ENCODE results near the gene PC. TPM values are rescaled to one million over a fixed set of nuclear protein-coding genes. Genes with fewer than 3 reads are reported as not detected.
A peak's percentile ranks its signal among the peaks of the same experiment; 100 is the strongest.
"Not testable (repeated sequence)": the region's sequence is repeated elsewhere in the genome, so short reads cannot be mapped to it uniquely, and the experiment has no call there.

PC gene
- total RNA-seq, 2 donors from 2014 or later, result 5.8 to 7.4 TPM

DNA sequence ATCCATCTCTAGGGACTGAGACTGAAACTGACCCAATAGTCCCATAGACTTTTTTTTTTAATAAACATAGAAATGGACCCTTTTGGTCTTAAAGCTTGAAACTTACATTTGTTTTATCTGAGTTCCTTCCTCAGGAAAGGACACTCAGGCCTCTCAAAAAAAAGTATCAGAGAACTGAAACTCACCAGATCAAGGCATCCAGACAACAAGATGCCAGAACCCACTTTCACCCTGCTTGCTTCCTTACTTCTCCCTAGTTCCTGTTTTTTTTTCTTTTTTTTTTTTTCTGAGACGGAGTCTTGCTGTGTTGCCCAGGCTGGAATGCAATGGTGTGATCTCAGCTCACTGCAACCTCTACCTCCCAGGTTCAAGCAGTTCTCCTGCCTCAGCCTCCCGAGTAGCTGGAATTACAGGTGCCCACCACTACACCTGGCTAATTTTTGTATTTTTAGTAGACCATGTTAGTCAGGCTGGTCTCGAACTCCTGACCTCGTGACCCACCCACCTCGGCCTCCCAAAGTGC, 3.6 kb upstream of the PC start:
- not testable (repeated sequence) for H3K27me3 Mint-ChIP-seq; H3K9me3 ChIP-seq (ENCODE audit: control insufficient read depth, low read length, poor library complexity, severe bottlenecking); ATAC-seq; H3K4me3 Mint-ChIP-seq; H3K27ac Mint-ChIP-seq; H3K36me3 Mint-ChIP-seq (ENCODE audit: low read depth); DNase-seq
- H3K4me1 Mint-ChIP-seq, result peaks cover 18% of the 10 kb centered on the region

DNA sequence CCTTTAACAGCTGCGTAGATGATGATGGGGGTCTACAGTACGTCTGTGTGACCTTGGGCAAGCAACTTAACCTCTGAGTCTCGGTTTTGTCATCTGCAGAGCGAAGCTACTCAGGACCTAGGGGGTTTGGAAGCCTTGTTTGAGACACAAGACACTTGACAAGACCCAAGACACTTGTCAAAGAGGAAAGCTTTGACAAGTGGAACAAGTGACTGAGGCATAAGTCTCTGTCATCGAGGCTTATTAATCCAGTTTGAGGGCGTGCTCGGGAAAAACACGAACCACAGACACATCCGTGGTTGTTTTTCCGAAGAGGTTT, 732 bp upstream of the PC start:
- Mint-ChIP-seq H3K27me3 (no peaks in the 10 kb centered on the region), H3K36me3 (ENCODE audit: low read depth) (no peaks in the 10 kb centered on the region), H3K4me3 (peak overlapping the region; percentile 91), H3K4me1 (peaks cover 17% of the 10 kb centered on the region), H3K27ac (peak overlapping the region; percentile 49)
- no peak for ATAC-seq
- DNase-seq, result no peak
- no peaks in the 10 kb centered on the region for H3K9me3 ChIP-seq (ENCODE audit: control insufficient read depth, low read length, poor library complexity, severe bottlenecking)

DNA sequence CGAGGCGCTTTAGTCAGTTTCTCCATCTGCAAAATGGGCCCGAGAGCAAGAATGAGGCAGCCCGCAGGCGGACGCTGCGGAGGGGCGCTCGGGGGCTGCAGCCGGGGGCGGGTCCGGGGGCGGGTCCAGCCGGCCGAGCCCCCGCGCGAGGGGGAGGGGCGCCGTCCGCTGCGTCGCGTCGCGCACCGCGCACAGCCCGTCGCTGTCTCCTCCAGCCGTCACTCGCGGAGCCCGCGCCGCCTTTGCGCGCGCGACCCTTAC, 282 bp downstream of the PC start:
- H3K9me3 ChIP-seq (ENCODE audit: control insufficient read depth, low read length, poor library complexity, severe bottlenecking), result no peaks in the 10 kb centered on the region
- no peaks in the 10 kb centered on the region for H3K36me3 Mint-ChIP-seq (ENCODE audit: low read depth)
- no peaks in the 10 kb centered on the region for H3K27me3 Mint-ChIP-seq
- peak overlapping the region; percentile 49 for H3K27ac Mint-ChIP-seq
- DNase-seq, result no peak
- peaks cover 17% of the 10 kb centered on the region for H3K4me1 Mint-ChIP-seq
- peak; percentile 50 for ATAC-seq
- H3K4me3 Mint-ChIP-seq, result peak overlapping the region; percentile 91

DNA sequence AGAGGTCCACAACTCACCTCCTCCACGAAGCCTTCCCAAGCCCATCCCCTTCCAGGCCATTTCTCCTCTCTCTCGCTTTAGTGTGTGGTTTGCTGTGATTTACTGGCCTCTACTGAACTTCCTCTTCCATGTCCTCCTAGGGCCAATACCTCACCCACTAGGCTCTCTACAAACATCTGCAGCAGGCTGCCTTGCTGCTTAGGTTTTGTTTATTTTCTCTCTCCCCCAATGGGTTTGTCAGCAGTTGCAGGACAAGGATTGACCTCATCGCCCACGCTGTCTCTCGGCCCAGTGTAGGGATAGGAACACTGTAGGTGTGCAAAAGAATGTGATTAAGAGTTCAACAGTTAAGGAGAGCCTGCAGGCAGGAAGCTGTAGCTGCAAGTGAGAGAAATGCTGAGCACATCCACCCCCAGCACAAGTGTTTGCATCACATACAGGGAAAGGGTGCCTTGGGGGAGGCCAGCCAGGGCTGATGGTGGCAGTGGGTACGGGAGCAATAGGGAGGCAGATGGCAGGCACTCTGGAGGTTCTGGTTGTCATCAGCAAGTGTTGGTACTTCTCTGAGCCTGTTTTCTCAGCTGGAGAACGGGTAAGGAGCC, 1.4 kb downstream of the PC start:
- DNase-seq (no peak), ATAC-seq (no peak)
- H3K27ac Mint-ChIP-seq, result peak overlapping the region; percentile 54
- H3K9me3 ChIP-seq (ENCODE audit: control insufficient read depth, low read length, poor library complexity, severe bottlenecking), result no peaks in the 10 kb centered on the region
- peak overlapping the region; percentile 86 for H3K4me3 Mint-ChIP-seq
- peaks cover 17% of the 10 kb centered on the region for H3K4me1 Mint-ChIP-seq
- no peaks in the 10 kb centered on the region for H3K36me3 Mint-ChIP-seq (ENCODE audit: low read depth)
- no peaks in the 10 kb centered on the region for H3K27me3 Mint-ChIP-seq

DNA sequence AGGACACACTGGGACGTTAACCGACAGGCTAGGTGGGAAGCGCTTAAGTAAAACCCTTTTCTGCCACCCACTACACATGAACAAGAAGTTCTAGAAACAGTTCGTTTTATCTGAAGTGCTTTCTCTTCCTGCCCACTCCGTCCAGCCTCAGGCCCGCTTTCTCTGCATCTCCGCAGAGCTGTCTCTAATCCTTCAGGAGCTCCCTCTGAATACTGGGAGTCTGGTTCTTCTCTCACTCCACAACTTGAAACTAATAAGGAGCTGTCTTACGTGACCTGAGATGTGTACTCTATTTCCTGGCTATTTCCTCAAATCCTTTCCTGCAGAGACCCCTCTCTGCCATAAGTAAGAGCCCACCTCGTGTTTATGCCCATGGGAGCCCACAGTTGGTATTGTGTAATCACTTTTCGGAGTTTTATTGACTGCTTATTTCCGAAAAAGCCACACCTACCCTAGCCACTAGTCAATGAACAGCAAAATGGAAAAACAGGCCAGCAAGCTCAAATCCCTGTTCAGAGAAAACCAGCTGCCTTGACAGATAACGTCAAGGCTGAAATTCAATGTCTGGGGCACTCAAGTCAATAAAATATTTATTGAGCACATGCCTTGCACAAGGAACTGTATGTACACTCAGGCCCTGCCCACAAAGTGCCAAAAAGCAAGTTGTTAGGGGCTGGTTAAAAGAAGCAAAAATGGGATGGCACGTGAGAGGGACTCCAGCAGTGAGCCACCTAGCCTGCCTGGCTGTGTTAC, 4.9 kb downstream of the PC start:
- no peaks in the 10 kb centered on the region for H3K27me3 Mint-ChIP-seq
- H3K36me3 Mint-ChIP-seq (ENCODE audit: low read depth), result no peaks in the 10 kb centered on the region

DNA sequence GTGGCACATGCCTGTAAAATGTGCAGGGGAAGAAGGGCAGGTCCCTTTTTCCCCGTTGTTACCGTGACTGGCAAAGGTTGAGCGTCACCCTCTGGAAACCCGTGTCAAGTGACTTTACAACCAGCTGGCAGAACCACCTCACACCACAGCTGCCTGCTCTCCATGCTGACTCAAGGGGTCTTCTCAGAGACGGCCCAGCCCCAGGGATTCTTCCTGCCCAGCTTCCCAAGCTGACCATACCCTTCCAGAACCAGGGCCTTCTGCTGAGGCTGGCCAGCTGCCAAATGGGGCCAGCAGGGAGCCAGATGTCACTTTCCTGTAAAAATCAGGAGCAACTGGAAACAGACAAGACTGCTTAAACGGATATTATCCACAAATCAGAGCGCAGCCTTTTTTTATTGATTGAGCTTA, 6.3 kb downstream of the PC start:
- Mint-ChIP-seq H3K27ac (no peak overlapping the region), H3K4me3 (no peak overlapping the region), H3K4me1 (peaks cover 8% of the 10 kb centered on the region), H3K27me3 (no peaks in the 10 kb centered on the region), H3K36me3 (ENCODE audit: low read depth) (no peaks in the 10 kb centered on the region)
- peaks cover 3% of the 10 kb centered on the region for H3K9me3 ChIP-seq (ENCODE audit: control insufficient read depth, low read length, poor library complexity, severe bottlenecking)
- DNase-seq (no peak), ATAC-seq (no peak)

More for the DNA sequence above, 4.9 kb downstream of the PC start:
- H3K4me3 Mint-ChIP-seq, result no peak overlapping the region
- H3K9me3 ChIP-seq (ENCODE audit: control insufficient read depth, low read length, poor library complexity, severe bottlenecking), result peaks cover 3% of the 10 kb centered on the region
- peaks cover 9% of the 10 kb centered on the region for H3K4me1 Mint-ChIP-seq
- H3K27ac Mint-ChIP-seq, result no peak overlapping the region
- DNase-seq, result no peak
- ATAC-seq, result no peak

DNA sequence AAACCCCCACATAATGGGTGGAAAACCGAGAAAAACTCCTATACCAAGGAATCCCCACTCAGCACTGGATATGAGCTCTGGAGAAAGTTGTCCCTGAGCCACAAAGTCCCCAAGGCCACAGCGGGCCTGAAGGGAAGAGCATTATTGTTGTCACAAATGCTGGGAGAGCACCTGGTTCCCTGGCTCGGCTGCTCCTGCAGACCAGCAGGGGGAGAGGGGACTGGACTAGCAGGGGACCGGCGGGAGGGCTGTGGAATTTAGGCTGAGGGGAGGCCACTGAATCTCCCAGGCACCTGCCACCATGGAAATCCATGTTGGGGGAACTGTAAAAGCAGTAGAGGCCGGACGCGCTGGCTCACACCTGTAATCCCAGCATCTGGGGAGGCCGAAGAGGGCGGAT, 7.0 kb downstream of the PC start:
- Mint-ChIP-seq H3K4me1 (peaks cover 4% of the 10 kb centered on the region), H3K36me3 (ENCODE audit: low read depth) (no peaks in the 10 kb centered on the region), H3K4me3 (no peak overlapping the region), H3K27ac (no peak overlapping the region), H3K27me3 (no peaks in the 10 kb centered on the region)
- no peak for ATAC-seq
- no peak for DNase-seq
- H3K9me3 ChIP-seq (ENCODE audit: control insufficient read depth, low read length, poor library complexity, severe bottlenecking), result peaks cover 3% of the 10 kb centered on the region

DNA sequence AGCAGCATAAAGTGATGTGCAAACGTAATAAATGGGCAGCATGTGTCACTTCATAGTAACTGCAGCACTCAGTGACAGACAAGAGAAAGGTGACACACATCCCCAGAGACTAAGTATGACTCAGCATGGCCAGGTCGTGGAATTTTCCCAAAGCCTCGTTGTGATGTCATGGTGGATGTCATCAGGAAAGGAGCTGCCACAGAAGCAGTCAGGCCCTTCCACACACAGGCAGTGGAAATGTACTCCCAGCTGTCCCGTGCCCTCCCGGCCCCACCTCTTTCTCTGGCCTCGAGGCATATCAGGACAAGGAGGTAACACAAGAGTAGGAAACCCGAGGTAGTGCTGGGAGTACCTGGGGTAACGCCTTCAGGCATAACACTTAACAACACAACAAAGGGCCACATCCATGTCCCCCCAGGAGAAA, 8.1 kb downstream of the PC start:
- Mint-ChIP-seq H3K27me3 (no peaks in the 10 kb centered on the region), H3K36me3 (ENCODE audit: low read depth) (no peaks in the 10 kb centered on the region), H3K4me1 (peaks cover 2% of the 10 kb centered on the region), H3K27ac (no peak overlapping the region), H3K4me3 (no peak overlapping the region)
- peaks cover 3% of the 10 kb centered on the region for H3K9me3 ChIP-seq (ENCODE audit: control insufficient read depth, low read length, poor library complexity, severe bottlenecking)
- DNase-seq (no peak), ATAC-seq (no peak)

DNA sequence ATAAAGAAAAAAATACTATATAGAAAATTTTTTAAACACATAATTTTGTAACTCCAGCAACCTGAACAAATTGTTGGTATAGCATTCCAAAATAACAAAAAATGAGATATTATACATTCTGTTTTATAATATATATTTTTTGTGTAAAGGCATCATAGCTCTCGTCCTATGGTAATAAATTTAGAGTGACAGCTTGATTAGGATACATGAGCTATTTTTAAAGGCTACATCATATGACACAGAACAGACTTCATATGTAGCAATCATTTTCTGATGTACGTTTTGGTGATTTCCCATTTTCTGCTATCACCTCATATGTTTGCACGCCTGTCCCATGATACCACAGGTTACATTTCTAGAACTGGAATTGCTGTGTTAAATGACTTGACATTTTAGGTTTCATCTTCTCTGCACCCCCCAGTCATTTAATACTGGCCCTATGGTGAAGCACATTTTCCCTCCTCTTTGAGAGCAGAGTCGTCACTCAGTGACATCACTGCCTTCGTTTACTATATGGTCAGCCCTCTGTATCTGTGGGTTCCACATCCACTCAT, 19.5 kb downstream of the PC start:
- H3K4me1 Mint-ChIP-seq, result no peaks in the 10 kb centered on the region
- H3K27me3 Mint-ChIP-seq, result peaks cover 12% of the 10 kb centered on the region
- DNase-seq (no peak), ATAC-seq (no peak)
- no peak overlapping the region for H3K27ac Mint-ChIP-seq
- no peak overlapping the region for H3K4me3 Mint-ChIP-seq
- H3K36me3 Mint-ChIP-seq (ENCODE audit: low read depth), result peaks cover 3% of the 10 kb centered on the region
- no peaks in the 10 kb centered on the region for H3K9me3 ChIP-seq (ENCODE audit: control insufficient read depth, low read length, poor library complexity, severe bottlenecking)

DNA sequence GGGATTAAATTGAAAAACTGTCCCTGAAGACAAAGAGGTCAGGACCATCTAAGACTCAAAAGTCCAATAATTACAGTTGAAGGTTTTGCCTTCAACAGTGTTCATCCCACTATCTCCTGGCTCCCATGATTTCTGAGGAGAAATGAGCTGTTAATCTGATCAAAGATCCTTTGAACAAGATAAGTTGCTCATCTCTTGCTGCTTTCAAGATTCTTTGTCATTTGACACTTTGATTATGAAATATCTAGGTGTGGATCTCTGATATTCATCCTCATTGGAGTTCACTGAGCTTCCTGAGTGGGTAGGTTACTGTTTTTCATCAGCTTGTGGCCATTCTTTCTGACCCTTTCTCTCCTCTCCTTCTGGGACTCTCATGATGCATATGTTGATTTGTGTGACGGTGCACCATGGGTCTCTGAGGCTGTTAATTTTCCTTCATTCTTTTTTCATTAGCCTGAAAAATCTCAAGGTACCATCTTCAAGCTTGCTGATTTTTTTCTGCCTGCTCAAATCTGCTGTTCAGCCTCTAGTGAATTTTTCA, 20.9 kb downstream of the PC start:
- Mint-ChIP-seq H3K36me3 (ENCODE audit: low read depth) (peaks cover 3% of the 10 kb centered on the region), H3K4me1 (no peaks in the 10 kb centered on the region), H3K4me3 (no peak overlapping the region), H3K27me3 (peaks cover 21% of the 10 kb centered on the region), H3K27ac (no peak overlapping the region)
- H3K9me3 ChIP-seq (ENCODE audit: control insufficient read depth, low read length, poor library complexity, severe bottlenecking), result no peaks in the 10 kb centered on the region
- DNase-seq (no peak), ATAC-seq (no peak)

DNA sequence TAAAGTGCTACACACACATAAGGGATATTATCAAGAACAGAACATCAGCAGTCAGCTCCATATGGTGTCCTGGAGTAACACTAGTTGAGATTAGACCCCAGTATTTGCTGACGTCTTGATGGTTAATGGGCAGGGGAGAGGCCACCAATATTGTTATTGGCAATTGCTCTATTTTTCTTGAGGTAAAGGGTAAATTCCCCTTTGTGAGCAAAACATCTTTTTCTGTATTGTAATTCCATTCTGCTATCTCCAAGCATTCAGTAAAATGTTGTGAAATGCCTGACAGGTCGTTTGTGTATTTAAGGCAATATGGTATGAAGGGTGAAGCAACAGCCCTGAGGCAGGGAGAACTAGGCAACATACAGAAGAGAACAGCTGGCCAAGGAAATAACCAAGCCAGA, 21.9 kb downstream of the PC start:
- no peaks in the 10 kb centered on the region for H3K9me3 ChIP-seq (ENCODE audit: control insufficient read depth, low read length, poor library complexity, severe bottlenecking)
- no peaks in the 10 kb centered on the region for H3K4me1 Mint-ChIP-seq
- no peak overlapping the region for H3K4me3 Mint-ChIP-seq
- peaks cover 3% of the 10 kb centered on the region for H3K36me3 Mint-ChIP-seq (ENCODE audit: low read depth)
- no peak overlapping the region for H3K27ac Mint-ChIP-seq
- peaks cover 21% of the 10 kb centered on the region for H3K27me3 Mint-ChIP-seq
- ATAC-seq, result no peak
- no peak for DNase-seq

DNA sequence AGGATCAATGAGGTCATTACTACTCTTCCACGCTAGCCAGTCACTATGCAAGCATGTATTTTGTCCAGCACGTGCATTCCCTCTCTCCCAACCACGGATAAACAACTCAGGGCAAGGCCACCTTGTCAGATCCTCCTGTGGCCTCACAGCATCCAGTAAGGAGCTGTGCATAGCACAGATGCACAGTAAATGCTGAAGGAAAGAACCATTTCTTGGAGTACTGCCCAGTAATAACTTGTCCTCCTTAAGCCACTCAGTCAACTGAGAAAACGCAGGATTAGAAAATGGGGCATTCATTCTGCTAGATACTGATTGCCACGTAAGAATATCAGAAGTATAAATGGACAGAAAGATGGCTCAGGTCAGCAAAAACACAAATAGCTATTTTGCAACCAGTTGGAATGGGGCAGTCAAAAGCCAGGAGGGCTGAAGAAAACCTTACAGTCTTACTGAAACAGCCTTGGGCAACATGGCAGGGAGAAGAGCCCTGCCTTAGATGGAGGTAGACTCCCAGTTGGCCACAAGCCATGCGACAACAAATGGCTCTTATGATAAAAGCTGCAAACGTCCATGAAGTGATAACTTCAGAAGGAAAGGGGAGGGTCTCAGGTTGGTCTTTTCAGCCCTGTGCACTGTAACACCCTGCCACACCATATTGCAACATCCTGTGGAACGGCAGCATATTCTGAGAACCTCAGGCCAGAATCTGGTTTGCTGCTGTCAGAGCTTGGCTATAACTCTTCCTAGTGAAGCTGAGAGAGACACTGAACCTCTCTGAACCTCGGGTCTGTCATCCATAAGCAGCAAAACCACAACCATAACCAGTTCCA, 23.0 kb downstream of the PC start:
- no peaks in the 10 kb centered on the region for H3K4me1 Mint-ChIP-seq
- no peaks in the 10 kb centered on the region for H3K9me3 ChIP-seq (ENCODE audit: control insufficient read depth, low read length, poor library complexity, severe bottlenecking)
- H3K27me3 Mint-ChIP-seq, result peaks cover 21% of the 10 kb centered on the region
- no peak overlapping the region for H3K27ac Mint-ChIP-seq
- ATAC-seq (no peak), DNase-seq (no peak)
- peaks cover 3% of the 10 kb centered on the region for H3K36me3 Mint-ChIP-seq (ENCODE audit: low read depth)
- H3K4me3 Mint-ChIP-seq, result no peak overlapping the region

DNA sequence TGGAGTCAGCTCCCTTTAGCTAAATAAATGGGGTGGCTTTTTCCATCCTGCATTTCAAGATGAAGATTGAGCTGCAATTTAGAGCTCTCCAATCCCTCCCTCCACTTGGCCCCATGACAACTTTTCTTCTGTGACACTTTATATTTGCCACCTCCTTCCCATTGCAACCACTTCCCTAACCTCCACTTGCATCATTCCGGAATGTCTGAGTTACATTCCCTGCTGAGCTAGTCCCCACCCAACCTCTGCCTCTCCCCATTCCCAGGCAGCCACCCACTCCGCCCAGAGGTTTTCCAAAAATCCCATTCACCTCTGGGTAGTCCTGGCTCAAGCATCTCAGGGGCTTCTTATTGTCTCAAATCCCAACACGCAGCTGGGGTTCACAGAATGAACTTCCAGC, 24.7 kb downstream of the PC start:
- Mint-ChIP-seq H3K36me3 (ENCODE audit: low read depth) (peaks cover 3% of the 10 kb centered on the region), H3K4me3 (no peak overlapping the region), H3K27ac (no peak overlapping the region), H3K4me1 (no peaks in the 10 kb centered on the region), H3K27me3 (peaks cover 21% of the 10 kb centered on the region)
- H3K9me3 ChIP-seq (ENCODE audit: control insufficient read depth, low read length, poor library complexity, severe bottlenecking), result no peaks in the 10 kb centered on the region
- no peak for DNase-seq
- ATAC-seq, result no peak
